Endothelial cell of umbilical vein (primary cell): ENCODE results near the gene GEMIN4. TPM values are rescaled to one million over a fixed set of nuclear protein-coding genes. Genes with fewer than 3 reads are reported as not detected.

ENCODE experiments used
- BruUV-seq: library from RNA; stranded (reverse); fragments of 400-500 nt; replicated peaks from 2 replicates; lab custom pipeline; 2021; lab: Mats Ljungman, UMichigan
- CTCF ChIA-PET: fragments of 300-600, 350-600 bp; sonication (Branson Sonifier 250); formaldehyde crosslinking; loops from one replicate; lab custom pipeline; 2021; ENCODE audit warnings: antibody characterized with exemption, inconsistent platforms; lab: Charles Lee
- POLR2A ChIA-PET: fragments of 300-600, 350-600 bp; sonication (Branson Sonifier 250); formaldehyde crosslinking; loops from one replicate; lab custom pipeline; 2021; ENCODE audit warnings: antibody characterized with exemption, inconsistent platforms; lab: Charles Lee
- DNase-seq: peaks from one replicate; pipeline ENCODE4 v3.0.0-alpha.2; 2011; ENCODE audit warnings: low read depth, low spot score
- FAIRE-seq: peaks from 2 replicates; lab custom pipeline; 2011; peaks lifted over from hg19 to GRCh38; lab: Jason Lieb, UNC
- H2AFZ ChIP-seq: 2 replicates; pipeline ENCODE4 v1.6.0; 2012; ENCODE audit warnings: low read depth, low read length, control low read depth, inconsistent platforms
- H3K27ac ChIP-seq: 2 replicates; pipeline ENCODE4 v1.5.1; 2011; ENCODE audit warnings: low read depth, mild to moderate bottlenecking, control low read depth, low read length, moderate library complexity; ENCODE audit not compliant: insufficient read depth
- H3K27me3 ChIP-seq, 2 experiments: 2 replicates each; pipeline versions ENCODE4 v1.6.0 to v1.6.1; 2011; ENCODE audit warnings: low read length in 2 of 2, mixed read lengths in 1 of 2; ENCODE audit not compliant: control insufficient read depth in 2 of 2, insufficient read depth in 2 of 2
- H3K36me3 ChIP-seq, 2 experiments: 2 replicates in 1 of 2; 3 replicates in 1 of 2; pipeline ENCODE4 v1.5.1; 2011; ENCODE audit warnings: low read length in 2 of 2, mild to moderate bottlenecking in 1 of 2, moderate library complexity in 1 of 2; ENCODE audit not compliant: control insufficient read depth in 2 of 2, insufficient read depth in 2 of 2; ENCODE audit errors: extremely low read depth in 1 of 2
- H3K4me1 ChIP-seq: 3 replicates; pipeline ENCODE4 v1.5.1; 2011; ENCODE audit warnings: mild to moderate bottlenecking, low read length; ENCODE audit not compliant: control insufficient read depth, insufficient read depth; ENCODE audit errors: extremely low read depth
- H3K4me2 ChIP-seq: 2 replicates; pipeline ENCODE4 v1.6.1; 2011; ENCODE audit warnings: low read length, control low read depth, mixed read lengths; ENCODE audit not compliant: insufficient read depth
- H3K4me3 ChIP-seq, 3 experiments: fragments of 200-600 bp in 1 of 3; sonication (generic), shearing (Covaris generic) in 1 of 3; replicated peaks in 1 of 3; 2 replicates each; pipeline ENCODE4 v1.5.1; 2011 to 2016; ENCODE audit warnings: control low read depth in 3 of 3, low read length in 3 of 3, mild to moderate bottlenecking in 2 of 3, inconsistent platforms in 1 of 3, low read depth in 1 of 3, moderate library complexity in 1 of 3; ENCODE audit not compliant: insufficient read depth in 1 of 3
- H3K79me2 ChIP-seq: 2 replicates; pipeline ENCODE4 v1.6.0; 2012; ENCODE audit warnings: low read length, inconsistent platforms; ENCODE audit not compliant: control insufficient read depth, insufficient read depth
- H3K9ac ChIP-seq: replicated peaks from 2 replicates; pipeline ENCODE3; 2011; ENCODE audit warnings: low read length, control low read depth; ENCODE audit not compliant: insufficient read depth; ENCODE audit errors: extremely low read depth
- H3K9me1 ChIP-seq: replicated peaks from 3 replicates; pipeline ENCODE4 v1.6.0; 2011; ENCODE audit warnings: mild to moderate bottlenecking, low read length; ENCODE audit not compliant: control insufficient read depth, insufficient read depth; ENCODE audit errors: extremely low read depth
- H3K9me3 ChIP-seq: replicated peaks from 2 replicates; pipeline ENCODE4 v1.5.1; 2012; ENCODE audit warnings: low read length, inconsistent platforms; ENCODE audit not compliant: control insufficient read depth, insufficient read depth
- H4K20me1 ChIP-seq: replicated peaks from 2 replicates; pipeline ENCODE3; 2011; ENCODE audit warnings: mild to moderate bottlenecking, low read length; ENCODE audit not compliant: control insufficient read depth, insufficient read depth; ENCODE audit errors: extremely low read depth
- EZH2 ChIP-seq: IDR thresholded peaks from 2 replicates; pipeline ENCODE4 v1.6.1; 2012; ENCODE audit warnings: borderline replicate concordance, low read depth, mild to moderate bottlenecking, moderate library complexity, low read length, inconsistent platforms; ENCODE audit not compliant: severe bottlenecking
- FOS ChIP-seq: IDR thresholded peaks from 2 replicates; pipeline ENCODE4 v1.6.1; 2011; ENCODE audit warnings: mild to moderate bottlenecking, low read length, moderate library complexity, borderline replicate concordance; ENCODE audit not compliant: insufficient read depth
- GATA2 ChIP-seq: IDR thresholded peaks from 2 replicates; pipeline ENCODE4 v1.7.0; 2011; ENCODE audit warnings: low read depth, mild to moderate bottlenecking, moderate library complexity, mixed read lengths, low read length; ENCODE audit not compliant: insufficient read length, insufficient read depth
- JUN ChIP-seq: IDR thresholded peaks from 2 replicates; pipeline ENCODE4 v1.6.1; 2011; ENCODE audit warnings: borderline replicate concordance, low read depth; ENCODE audit not compliant: insufficient read length, insufficient read depth
- MAX ChIP-seq: IDR thresholded peaks from 2 replicates; pipeline ENCODE4 v1.6.1; 2011; ENCODE audit not compliant: insufficient read depth, insufficient read length
- MYC ChIP-seq: IDR thresholded peaks from one replicate; pipeline ENCODE4 v1.6.1; 2011; ENCODE audit warnings: mild to moderate bottlenecking, low read depth, low read length
- POLR2A ChIP-seq: IDR thresholded peaks from 2 replicates; pipeline ENCODE4 v1.6.1; 2012; ENCODE audit warnings: low read depth, mild to moderate bottlenecking, control low read depth, low read length
- POLR2AphosphoS5 ChIP-seq: IDR thresholded peaks from 2 replicates; pipeline ENCODE4 v1.6.1; 2012; ENCODE audit warnings: low read depth, mild to moderate bottlenecking, control low read depth, low read length, moderate library complexity; ENCODE audit not compliant: insufficient read depth
- dilution Hi-C: fragments of 300-500 bp; cut with MboI; formaldehyde crosslinking; loops from one replicate; pipeline ENCODE4 v1.15.0; 2019; ENCODE audit warnings: low sequenced_read_pairs; ENCODE audit not compliant: extremely low pct_ligation_motif_present
- intact Hi-C: fragments of 100-400 bp; cut with micrococcal nuclease; formaldehyde crosslinking; loops from one replicate; pipeline ENCODE4 v1.10.0; 2022
- polyA plus RNA-seq, 4 experiments: library from polyadenylated mRNA; depleted of rRNA in 3 of 4; stranded (reverse) in 3 of 4; unstranded in 1 of 4; fragments of >200 nt; gene quantifications; 2 replicates each; pipeline versions ENCODE4 v1.2.1 to v1.2.3, GENCODE V29; 2011 to 2012; ENCODE audit warnings: missing spikeins in 1 of 4
- total RNA-seq: library from RNA; stranded (reverse); gene quantifications from 2 replicates; pipeline ENCODE4 v1.2.3, GENCODE V29; 2021
- TF ChIP-seq, protein P1 (sequence below), 2 donors: IDR thresholded peaks; 1 replicate in 1 of 2; 2 replicates in 1 of 2; pipeline ENCODE4 v1.5.1; 2011; ENCODE audit warnings: low read length in 2 of 2, mild to moderate bottlenecking in 2 of 2, moderate library complexity in 2 of 2, control low read depth in 1 of 2, inconsistent platforms in 1 of 2, low read depth in 1 of 2; ENCODE audit not compliant: insufficient read depth in 1 of 2; ENCODE audit errors: extremely low read depth in 1 of 2

The GEMIN4 gene
- total and polyA plus RNA-seq, 2 donors (not counting 3 experiments of a cell fraction or from before 2014, with no cell fraction given): 23.5 to 29.9 TPM

GRCh38 chr17:718075-718474 lies 34.0 kb downstream of the GEMIN4 start:
- H4K20me1 ChIP-seq: no peaks in the 10 kb centered on the region
- H3K36me3 ChIP-seq: no peaks in the 10 kb centered on the region
- peaks cover 19% of the 10 kb centered on the region for H3K4me1 ChIP-seq
- TF ChIP-seq POLR2AphosphoS5: no peak
- TF ChIP-seq, protein P1, sequence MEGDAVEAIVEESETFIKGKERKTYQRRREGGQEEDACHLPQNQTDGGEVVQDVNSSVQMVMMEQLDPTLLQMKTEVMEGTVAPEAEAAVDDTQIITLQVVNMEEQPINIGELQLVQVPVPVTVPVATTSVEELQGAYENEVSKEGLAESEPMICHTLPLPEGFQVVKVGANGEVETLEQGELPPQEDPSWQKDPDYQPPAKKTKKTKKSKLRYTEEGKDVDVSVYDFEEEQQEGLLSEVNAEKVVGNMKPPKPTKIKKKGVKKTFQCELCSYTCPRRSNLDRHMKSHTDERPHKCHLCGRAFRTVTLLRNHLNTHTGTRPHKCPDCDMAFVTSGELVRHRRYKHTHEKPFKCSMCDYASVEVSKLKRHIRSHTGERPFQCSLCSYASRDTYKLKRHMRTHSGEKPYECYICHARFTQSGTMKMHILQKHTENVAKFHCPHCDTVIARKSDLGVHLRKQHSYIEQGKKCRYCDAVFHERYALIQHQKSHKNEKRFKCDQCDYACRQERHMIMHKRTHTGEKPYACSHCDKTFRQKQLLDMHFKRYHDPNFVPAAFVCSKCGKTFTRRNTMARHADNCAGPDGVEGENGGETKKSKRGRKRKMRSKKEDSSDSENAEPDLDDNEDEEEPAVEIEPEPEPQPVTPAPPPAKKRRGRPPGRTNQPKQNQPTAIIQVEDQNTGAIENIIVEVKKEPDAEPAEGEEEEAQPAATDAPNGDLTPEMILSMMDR (IDR thresholded peaks at IDR 0.05; ENCODE audit: extremely low read depth in 1 of 2, insufficient read depth in 1 of 2, low read depth in 1 of 2, low read length in 2 of 2): no peak
- no peak for TF ChIP-seq EZH2
- no peak for TF ChIP-seq JUN
- no peak for TF ChIP-seq POLR2A
- TF ChIP-seq MYC: no peak
- no peak for TF ChIP-seq FOS
- TF ChIP-seq GATA2: no peak
- TF ChIP-seq MAX: no peak
- no peaks in the 10 kb centered on the region for H3K27me3 ChIP-seq
- no peaks in the 10 kb centered on the region for H3K9me1 ChIP-seq
- H3K79me2 ChIP-seq: peaks cover 16% of the 10 kb centered on the region
- ChIA-PET CTCF (interaction anchor here (0.7 to 0.9 kb wide), 3 partner anchors 26 to 306 kb away, joined by 3 to 4 read pairs (median 3); no protein-coding TSS in a partner anchor), POLR2A (no interaction called here)
- H3K4me3 ChIP-seq: no peak overlapping the region
- H3K4me2 ChIP-seq: no peak overlapping the region
- no peak overlapping the region for H3K27ac ChIP-seq
- no peaks in the 10 kb centered on the region for H3K9me3 ChIP-seq
- no peak overlapping the region for H3K9ac ChIP-seq
- DNase-seq (no peak), FAIRE-seq (no peak)
- H2AFZ ChIP-seq: no peak overlapping the region
- intact Hi-C loops (loop anchor here (5.0 kb wide), 1 partner anchor 264 kb away; no protein-coding TSS in a partner anchor), dilution Hi-C loops (no loop called here)
- no TSS peak for BruUV-seq
